Stimulated activated CD4-positive, alpha-beta T cell treated with anti-CD3 and anti-CD28 coated beads, TNF-alpha, amount 100 ng/mL, for 1 hour (primary cell): Measurements from ENCODE around the gene DNM2.

ENCODE experiments used
- DNase-seq, 3 donors: peaks; one replicate each; pipeline ENCODE4 v3.0.0-alpha.2; 2020; ENCODE audit warnings: low read depth in 3 of 3, low spot score in 1 of 3

Gene DNM2

GRCh38 chr19:10769533-10770491, 51.9 kb downstream of the DNM2 start:
- no peak for DNase-seq

GRCh38 chr19:10773969-10774368, 56.1 kb downstream of the DNM2 start:
- no peak for DNase-seq

- DNase-seq = no peak
These were observed 57.0 kb downstream of the DNM2 start for GRCh38 chr19:10774893-10775292.

GRCh38 chr19:10776900-10777650, 59.2 kb downstream of the DNM2 start:
- no peak for DNase-seq

- DNase-seq = no peak
These were observed 62.5 kb downstream of the DNM2 start for GRCh38 chr19:10780368-10780767.

GRCh38 chr19:10782795-10783194, 64.9 kb downstream of the DNM2 start:
- no peak for DNase-seq

GRCh38 chr19:10784257-10784656, 66.4 kb downstream of the DNM2 start:
- DNase-seq = no peak

GRCh38 chr19:10788146-10788545, 70.3 kb downstream of the DNM2 start:
- DNase-seq = no peak

- DNase-seq = no peak
These were observed 72.0 kb downstream of the DNM2 start for GRCh38 chr19:10789866-10790265.

- no peak for DNase-seq
These were observed 78.8 kb downstream of the DNM2 start for GRCh38 chr19:10796653-10797052.

- no peak for DNase-seq
These were observed 79.2 kb downstream of the DNM2 start for GRCh38 chr19:10797078-10797477.

GRCh38 chr19:10797541-10798256, 79.8 kb downstream of the DNM2 start:
- peak; percentile 58 to 72 (median 64) for DNase-seq

GRCh38 chr19:10800488-10800887, 82.6 kb downstream of the DNM2 start:
- no peak for DNase-seq

GRCh38 chr19:10802479-10802878, 84.6 kb downstream of the DNM2 start:
- DNase-seq = no peak

GRCh38 chr19:10803252-10803651, 85.4 kb downstream of the DNM2 start:
- DNase-seq = no peak

GRCh38 chr19:10805065-10805757, 87.3 kb downstream of the DNM2 start:
- no peak for DNase-seq

- no peak for DNase-seq
These were observed 87.9 kb downstream of the DNM2 start for GRCh38 chr19:10805758-10806247.

GRCh38 chr19:10808937-10809649, 91.2 kb downstream of the DNM2 start:
- no peak for DNase-seq

- no peak for DNase-seq
These were observed 91.9 kb downstream of the DNM2 start for GRCh38 chr19:10809651-10810285.
